K562 (cell line): Measurements from ENCODE around the gene RBP3. TPM values are rescaled to one million over a fixed set of nuclear protein-coding genes. Genes with fewer than 3 reads are reported as not detected.

Experiments used
- ATAC-seq: fragments of 200-7000 bp; cut with Tn5 transposase; 3 replicates; pipeline ENCODE4 v1.9.1; 2020; ENCODE audit warnings: moderate library complexity
- BruUV-seq: library from RNA; stranded (reverse); fragments of 400-500 nt; replicated peaks from 2 replicates; lab custom pipeline; 2021; lab: Mats Ljungman, UMichigan
- CTCF ChIA-PET: fragments of 300-600 bp; formaldehyde crosslinking; extraction: SDS; loops from one replicate; lab custom pipeline; 2021; ENCODE audit warnings: low intra/inter-chr PET ratio; lab: Yijun Ruan, JAX
- POLR2A ChIA-PET: fragments of 300-600, 350-650 bp; sonication (Branson Sonifier 250); formaldehyde crosslinking; extraction: SDS; loops from one replicate; lab custom pipeline; 2021; ENCODE audit warnings: antibody characterized with exemption, inconsistent platforms; lab: Yijun Ruan, JAX
- DNase-seq, 4 experiments: peaks; one replicate each; pipeline versions ENCODE4 v3.0.0 to v3.0.0-alpha.2; 2011 to 2018; ENCODE audit warnings: low spot score in 3 of 4, mixed read lengths in 3 of 4; ENCODE audit errors: extremely low read depth in 1 of 4
- FAIRE-seq: peaks from 2 replicates; lab custom pipeline; 2011; peaks lifted over from hg19 to GRCh38; lab: Jason Lieb, UNC
- H2AFZ ChIP-seq: 2 replicates; pipeline ENCODE4 v1.6.0; 2011; ENCODE audit warnings: low read depth, low read length, control low read depth, inconsistent platforms
- H3K27ac ChIP-seq: fragments of 200-600 bp; 3 replicates; pipeline ENCODE4 v1.8.0; 2011; ENCODE audit warnings: low read depth, mild to moderate bottlenecking, control low read depth, inconsistent platforms, low read length, moderate library complexity, mixed read lengths; ENCODE audit errors: extremely low read depth
- H3K27me3 ChIP-seq, 2 experiments: fragments of 300-600 bp in 1 of 2; 2 replicates in 1 of 2; 3 replicates in 1 of 2; pipeline versions ENCODE4 v1.6.0 to v1.8.0; 2011; ENCODE audit warnings: inconsistent platforms in 2 of 2, low read length in 2 of 2, mild to moderate bottlenecking in 1 of 2, mixed read lengths in 1 of 2, moderate library complexity in 1 of 2; ENCODE audit not compliant: control insufficient read depth in 2 of 2, insufficient read depth in 2 of 2
- H3K36me3 ChIP-seq: fragments of 300-600 bp; 3 replicates; pipeline ENCODE4 v1.8.0; 2011; ENCODE audit warnings: mild to moderate bottlenecking, low read length, inconsistent platforms; ENCODE audit not compliant: control insufficient read depth, insufficient read depth
- H3K4me1 ChIP-seq, 2 experiments: fragments of 200-600 bp in 1 of 2; replicated peaks in 1 of 2; 2 replicates in 1 of 2; 3 replicates in 1 of 2; pipeline versions ENCODE4 v1.5.1 to v1.8.0; 2011; ENCODE audit warnings: inconsistent platforms in 2 of 2, low read length in 2 of 2, mild to moderate bottlenecking in 1 of 2, mixed read lengths in 1 of 2, moderate library complexity in 1 of 2; ENCODE audit not compliant: control insufficient read depth in 2 of 2, insufficient read depth in 2 of 2
- H3K4me2 ChIP-seq: 2 replicates; pipeline ENCODE4 v1.6.1; 2011; ENCODE audit warnings: low read length, control low read depth, inconsistent platforms, mixed read lengths; ENCODE audit not compliant: insufficient read depth
- H3K4me3 ChIP-seq: fragments of 200-600 bp; sonication (generic), shearing (Covaris generic); 2 replicates; pipeline ENCODE4 v1.5.1; 2016; ENCODE audit warnings: control low read depth, inconsistent platforms
- H3K79me2 ChIP-seq: fragments of 200-600 bp; 3 replicates; pipeline ENCODE4 v1.8.0; 2011; ENCODE audit warnings: low read length, inconsistent platforms; ENCODE audit not compliant: control insufficient read depth, insufficient read depth
- H3K9ac ChIP-seq, 2 experiments: 2 replicates each; pipeline versions ENCODE4 v1.6.0 to v1.6.1; 2011; ENCODE audit warnings: low read depth in 2 of 2, low read length in 2 of 2, control low read depth in 1 of 2, inconsistent platforms in 1 of 2, mild to moderate bottlenecking in 1 of 2, mixed read lengths in 1 of 2; ENCODE audit not compliant: insufficient read depth in 1 of 2
- H3K9me1 ChIP-seq: one replicate; pipeline ENCODE4 v1.6.0; 2011; ENCODE audit warnings: inconsistent platforms, mild to moderate bottlenecking, low read length, moderate library complexity; ENCODE audit not compliant: control insufficient read depth, insufficient read depth
- H3K9me3 ChIP-seq: replicated peaks from 2 replicates; pipeline ENCODE4 v1.5.1; 2011; ENCODE audit warnings: low read depth, low read length, inconsistent platforms; ENCODE audit not compliant: control insufficient read depth, insufficient read depth
- H4K20me1 ChIP-seq: replicated peaks from 2 replicates; pipeline ENCODE4 v1.6.1; 2011; ENCODE audit warnings: low read length, inconsistent platforms, mixed read lengths; ENCODE audit not compliant: control insufficient read depth, insufficient read depth
- ARID2 ChIP-seq: fragments of 450-650 bp; IDR thresholded peaks from 2 replicates; pipeline ENCODE4 v1.6.1; 2017; ENCODE audit warnings: antibody characterized with exemption, mild to moderate bottlenecking
- HNRNPL ChIP-seq: fragments of 200-400 bp; formaldehyde crosslinking; IDR thresholded peaks from 2 replicates; pipeline ENCODE4 v1.6.1; 2017; ENCODE audit warnings: low read depth, mild to moderate bottlenecking, low read length
- MAX ChIP-seq: sonication (generic); formaldehyde crosslinking; IDR thresholded peaks from 2 replicates; pipeline ENCODE4 v1.9.0; 2022; ENCODE audit warnings: mild to moderate bottlenecking, missing genetic modification reagents
- MIER1 ChIP-seq: fragments of 450-650 bp; IDR thresholded peaks from 2 replicates; pipeline ENCODE4 v1.6.1; 2016; ENCODE audit warnings: antibody characterized with exemption, mild to moderate bottlenecking, low read depth
- PTTG1 ChIP-seq: fragments of 450-650 bp; IDR thresholded peaks from 2 replicates; pipeline ENCODE4 v1.6.1; 2016; ENCODE audit warnings: low read depth, mild to moderate bottlenecking, missing genetic modification characterization, missing compliant biosample characterization
- RBM22 ChIP-seq: fragments of 200-400 bp; formaldehyde crosslinking; IDR thresholded peaks from 2 replicates; pipeline ENCODE4 v1.6.1; 2018; ENCODE audit warnings: low read length, low read depth; ENCODE audit not compliant: poor library complexity, severe bottlenecking
- RBM25 ChIP-seq: fragments of 200-400 bp; formaldehyde crosslinking; IDR thresholded peaks from 2 replicates; pipeline ENCODE4 v1.6.1; 2018; ENCODE audit warnings: low read length, low read depth, moderate library complexity; ENCODE audit not compliant: severe bottlenecking
- TAF7 ChIP-seq: fragments of 450-650 bp; IDR thresholded peaks from 2 replicates; pipeline ENCODE4 v1.6.1; 2016; ENCODE audit warnings: missing genetic modification characterization, missing compliant biosample characterization
- ZNF239 ChIP-seq: fragments of 250-450 bp; sonication (Bioruptor Pico); IDR thresholded peaks from 2 replicates; pipeline ENCODE4 v1.4.0; 2020; ENCODE audit warnings: mild to moderate bottlenecking
- ZNF77 ChIP-seq: fragments of 250-450 bp; sonication (Bioruptor Pico); IDR thresholded peaks from 2 replicates; pipeline ENCODE4 v1.5.0; 2020
- WGBS: fragments of 100-300 bp; shearing (Covaris generic); methylation state at CpG from one replicate; pipeline ENCODE4 v1.1.6; 2016; ENCODE audit warnings: low coverage, mixed read lengths; ENCODE audit not compliant: insufficient coverage; ENCODE audit errors: missing lambda C conversion rate; 5-methylcytosine and 5-hydroxymethylcytosine counted together
- in situ Hi-C: fragments of 300-500 bp; cut with MboI; formaldehyde crosslinking; loops from 4 replicates; pipeline ENCODE4 v1.15.0; 2018; ENCODE audit warnings: inconsistent platforms, mixed read lengths
- intact Hi-C: fragments of 100-400 bp; cut with micrococcal nuclease; formaldehyde crosslinking; loops from 2 replicates; pipeline ENCODE4 v1.14.2; 2022
- polyA plus RNA-seq, 8 experiments: library from polyadenylated mRNA; depleted of rRNA in 4 of 8; stranded (reverse) in 5 of 8; unstranded in 3 of 8; fragments of >200 nt; fragmentation: Nextera tagmentation in 2 of 8; fragmentation: Illumina TruSeq in 1 of 8; extraction: Ambion mirVana in 2 of 8; extraction: Trizol in 1 of 8; gene quantifications; 2 replicates each; pipeline versions ENCODE4 v1.2.1 to v1.2.3, GENCODE V29; 2011 to 2014; ENCODE audit warnings: inconsistent platforms in 1 of 8, missing spikeins in 1 of 8
- total RNA-seq, 7 experiments: library from RNA; depleted of rRNA in 6 of 7; stranded (reverse); fragments of >200 nt in 6 of 7; fragmentation: Illumina TruSeq in 2 of 7; extraction: Trizol in 2 of 7; gene quantifications; 2 replicates each; pipeline versions ENCODE4 v1.2.1 to v1.2.3, GENCODE V29; 2011 to 2021; ENCODE audit warnings: low replicate concordance in 1 of 7
- TF ChIP-seq, protein P1 (sequence below): IDR thresholded peaks from 2 replicates; pipeline ENCODE4 v1.6.1; 2011; ENCODE audit not compliant: insufficient read length; ENCODE audit errors: extremely low read depth
- TF ChIP-seq, protein P2 (sequence below): fragments of 450-650 bp; formaldehyde crosslinking; IDR thresholded peaks from 2 replicates; pipeline ENCODE4 v1.4.0; 2022; ENCODE audit warnings: missing genetic modification characterization

Gene RBP3
- total and polyA plus RNA-seq, 9 of the 15 experiments (the other 6 are each of a cell fraction or from before 2014, with no cell fraction given), result not detected

GRCh38 chr10:47298715-47299114 is 49.4 kb upstream of the RBP3 start:
- no peak overlapping the region for H3K27ac ChIP-seq
- WGBS, result 0% methylated on average over 1 of the region's 1 CpG
- H3K4me3 ChIP-seq, result no peak overlapping the region
- H3K27me3 ChIP-seq, result peaks cover 42 to 75% of the 10 kb centered on the region in 2 experiments
- no TSS peak for BruUV-seq
- in situ Hi-C loops, result no loop called here
- no peak overlapping the region for H3K4me2 ChIP-seq
- TF ChIP-seq MIER1, result no peak
- no peak for TF ChIP-seq MAX (CRISPR knock-in tag)
- TF ChIP-seq TAF7 (tag), result no peak
- no peak for TF ChIP-seq ZNF77
- no peak for TF ChIP-seq RBM25
- no peak for TF ChIP-seq HNRNPL
- no peak for TF ChIP-seq PTTG1 (tag)
- TF ChIP-seq ARID2, result no peak
- no peak for TF ChIP-seq ZNF239 (CRISPR knock-in tag)
- TF ChIP-seq, protein P1, sequence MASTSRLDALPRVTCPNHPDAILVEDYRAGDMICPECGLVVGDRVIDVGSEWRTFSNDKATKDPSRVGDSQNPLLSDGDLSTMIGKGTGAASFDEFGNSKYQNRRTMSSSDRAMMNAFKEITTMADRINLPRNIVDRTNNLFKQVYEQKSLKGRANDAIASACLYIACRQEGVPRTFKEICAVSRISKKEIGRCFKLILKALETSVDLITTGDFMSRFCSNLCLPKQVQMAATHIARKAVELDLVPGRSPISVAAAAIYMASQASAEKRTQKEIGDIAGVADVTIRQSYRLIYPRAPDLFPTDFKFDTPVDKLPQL, result no peak
- TF ChIP-seq, protein P2, sequence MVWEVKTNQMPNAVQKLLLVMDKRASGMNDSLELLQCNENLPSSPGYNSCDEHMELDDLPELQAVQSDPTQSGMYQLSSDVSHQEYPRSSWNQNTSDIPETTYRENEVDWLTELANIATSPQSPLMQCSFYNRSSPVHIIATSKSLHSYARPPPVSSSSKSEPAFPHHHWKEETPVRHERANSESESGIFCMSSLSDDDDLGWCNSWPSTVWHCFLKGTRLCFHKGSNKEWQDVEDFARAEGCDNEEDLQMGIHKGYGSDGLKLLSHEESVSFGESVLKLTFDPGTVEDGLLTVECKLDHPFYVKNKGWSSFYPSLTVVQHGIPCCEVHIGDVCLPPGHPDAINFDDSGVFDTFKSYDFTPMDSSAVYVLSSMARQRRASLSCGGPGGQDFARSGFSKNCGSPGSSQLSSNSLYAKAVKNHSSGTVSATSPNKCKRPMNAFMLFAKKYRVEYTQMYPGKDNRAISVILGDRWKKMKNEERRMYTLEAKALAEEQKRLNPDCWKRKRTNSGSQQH (CRISPR knock-in tag), result no peak
- TF ChIP-seq RBM22, result no peak
- TF ChIP-seq, all 486 proteins: peak for 0
- Histone ChIP-seq H3K9ac (no peak overlapping the region), H3K9me1 (no peaks in the 10 kb centered on the region), H3K9me3 (no peaks in the 10 kb centered on the region), H3K36me3 (no peaks in the 10 kb centered on the region), H4K20me1 (0 out of 2 replicates have a peak, but pooled peaks cover 7% of the 10 kb centered on the region), H3K4me1 (peaks cover 0 to 7% of the 10 kb centered on the region in 2 experiments; a peak in 1 of 5 replicates), H3K79me2 (no peaks in the 10 kb centered on the region), H2AFZ (no peak overlapping the region)
- FAIRE-seq (no peak), DNase-seq (no peak), ATAC-seq (no peak)
- ChIA-PET POLR2A (interaction anchor here (0.7 kb wide), 1 partner anchor 13 kb away, joined by 3 read pairs; no protein-coding TSS in a partner anchor), CTCF (no interaction called here)
- intact Hi-C loops, result no loop called here
